Activated T-cell treated with anti-CD3 and anti-CD28 coated beads, Interleukin-2, amount 50 U/mL, for 24 hours (primary cell): Measurements from ENCODE around the gene CPNE5.

Source experiments
- DNase-seq: peaks from one replicate; pipeline ENCODE4 v3.0.0-alpha.2; 2020
- H3K27ac Mint-ChIP-seq: 2 replicates; pipeline ENCODE4 v1.8.0; 2020; ENCODE audit warnings: mild to moderate bottlenecking, mixed read lengths
- H3K27me3 Mint-ChIP-seq: 2 replicates; pipeline ENCODE4 v1.8.0; 2020; ENCODE audit warnings: mixed read lengths
- H3K36me3 Mint-ChIP-seq: 2 replicates; pipeline ENCODE4 v1.8.0; 2020; ENCODE audit warnings: low read depth, mixed read lengths
- H3K4me1 Mint-ChIP-seq: 2 replicates; pipeline ENCODE4 v1.8.0; 2020; ENCODE audit warnings: low read depth, mixed read lengths
- H3K4me3 Mint-ChIP-seq: 2 replicates; pipeline ENCODE4 v1.8.0; 2020; ENCODE audit warnings: mild to moderate bottlenecking, moderate library complexity, mixed read lengths
- H3K9me3 Mint-ChIP-seq: 2 replicates; pipeline ENCODE4 v1.8.0; 2020; ENCODE audit warnings: mixed read lengths

Gene CPNE5

GRCh38 chr6:36786055-36786675 lies 53.1 kb downstream of the CPNE5 start:
- no peaks in the 10 kb centered on the region for H3K36me3 Mint-ChIP-seq
- H3K27ac Mint-ChIP-seq: no peak overlapping the region
- no peak overlapping the region for H3K4me3 Mint-ChIP-seq
- H3K27me3 Mint-ChIP-seq: no peaks in the 10 kb centered on the region
- H3K4me1 Mint-ChIP-seq: peaks cover 7% of the 10 kb centered on the region
- no peak for DNase-seq
- no peaks in the 10 kb centered on the region for H3K9me3 Mint-ChIP-seq

- H3K36me3 Mint-ChIP-seq: no peaks in the 10 kb centered on the region
- peaks cover 7% of the 10 kb centered on the region for H3K4me1 Mint-ChIP-seq
- no peaks in the 10 kb centered on the region for H3K9me3 Mint-ChIP-seq
- H3K27me3 Mint-ChIP-seq: no peaks in the 10 kb centered on the region
- no peak for DNase-seq
- H3K27ac Mint-ChIP-seq: no peak overlapping the region
- H3K4me3 Mint-ChIP-seq: no peak overlapping the region
Observed at GRCh38 chr6:36784376-36784636, 54.9 kb downstream of the CPNE5 start.

- DNase-seq: no peak
- H3K27ac Mint-ChIP-seq: no peak overlapping the region
- no peaks in the 10 kb centered on the region for H3K9me3 Mint-ChIP-seq
- peaks cover 4% of the 10 kb centered on the region for H3K4me1 Mint-ChIP-seq
- H3K4me3 Mint-ChIP-seq: no peak overlapping the region
- H3K27me3 Mint-ChIP-seq: no peaks in the 10 kb centered on the region
- H3K36me3 Mint-ChIP-seq: no peaks in the 10 kb centered on the region
Observed at GRCh38 chr6:36783603-36784375, 55.5 kb downstream of the CPNE5 start.

- no peak overlapping the region for H3K27ac Mint-ChIP-seq
- H3K9me3 Mint-ChIP-seq: no peaks in the 10 kb centered on the region
- no peaks in the 10 kb centered on the region for H3K36me3 Mint-ChIP-seq
- peaks cover 1% of the 10 kb centered on the region for H3K4me1 Mint-ChIP-seq
- H3K4me3 Mint-ChIP-seq: no peak overlapping the region
- DNase-seq: no peak
- no peaks in the 10 kb centered on the region for H3K27me3 Mint-ChIP-seq
Observed at GRCh38 chr6:36781669-36782068, 57.6 kb downstream of the CPNE5 start.

GRCh38 chr6:36780442-36781177 lies 58.6 kb downstream of the CPNE5 start:
- Mint-ChIP-seq H3K4me1 (peaks cover 1% of the 10 kb centered on the region), H3K4me3 (no peak overlapping the region), H3K9me3 (no peaks in the 10 kb centered on the region), H3K36me3 (no peaks in the 10 kb centered on the region), H3K27ac (no peak overlapping the region), H3K27me3 (no peaks in the 10 kb centered on the region)
- DNase-seq: no peak

- Mint-ChIP-seq H3K27me3 (no peaks in the 10 kb centered on the region), H3K9me3 (no peaks in the 10 kb centered on the region)
Observed at GRCh38 chr6:36779227-36779626, 60.0 kb downstream of the CPNE5 start.

GRCh38 chr6:36777801-36778200 lies 61.4 kb downstream of the CPNE5 start:
- Mint-ChIP-seq H3K27ac (no peak overlapping the region), H3K36me3 (no peaks in the 10 kb centered on the region), H3K4me1 (peaks cover 1% of the 10 kb centered on the region), H3K9me3 (no peaks in the 10 kb centered on the region), H3K27me3 (no peaks in the 10 kb centered on the region), H3K4me3 (no peak overlapping the region)
- DNase-seq: no peak

More at GRCh38 chr6:36779227-36779626, 60.0 kb downstream of the CPNE5 start:
- H3K36me3 Mint-ChIP-seq: no peaks in the 10 kb centered on the region
- no peak for DNase-seq
- no peak overlapping the region for H3K4me3 Mint-ChIP-seq
- H3K4me1 Mint-ChIP-seq: peaks cover 1% of the 10 kb centered on the region
- no peak overlapping the region for H3K27ac Mint-ChIP-seq

- no peak for DNase-seq
- Mint-ChIP-seq H3K9me3 (no peaks in the 10 kb centered on the region), H3K4me3 (no peak overlapping the region), H3K4me1 (peaks cover under 1% of the 10 kb centered on the region), H3K36me3 (no peaks in the 10 kb centered on the region), H3K27ac (no peak overlapping the region), H3K27me3 (no peaks in the 10 kb centered on the region)
Observed at GRCh38 chr6:36776167-36776566, 63.1 kb downstream of the CPNE5 start.

- Mint-ChIP-seq H3K4me1 (peaks cover 19% of the 10 kb centered on the region), H3K9me3 (no peaks in the 10 kb centered on the region), H3K36me3 (no peaks in the 10 kb centered on the region), H3K27ac (no peak overlapping the region), H3K4me3 (no peak overlapping the region), H3K27me3 (no peaks in the 10 kb centered on the region)
- DNase-seq: no peak
Observed at GRCh38 chr6:36774331-36774730, 64.9 kb downstream of the CPNE5 start.

GRCh38 chr6:36772397-36772796 lies 66.8 kb downstream of the CPNE5 start:
- no peak for DNase-seq
- Mint-ChIP-seq H3K36me3 (no peaks in the 10 kb centered on the region), H3K4me1 (peaks cover 30% of the 10 kb centered on the region), H3K27ac (peak overlapping the region; percentile 22), H3K9me3 (no peaks in the 10 kb centered on the region), H3K4me3 (no peak overlapping the region), H3K27me3 (no peaks in the 10 kb centered on the region)

GRCh38 chr6:36771145-36771544 lies 68.1 kb downstream of the CPNE5 start:
- Mint-ChIP-seq H3K4me3 (no peak overlapping the region), H3K27ac (peak overlapping the region; percentile 92), H3K36me3 (no peaks in the 10 kb centered on the region), H3K4me1 (peaks cover 34% of the 10 kb centered on the region), H3K27me3 (no peaks in the 10 kb centered on the region), H3K9me3 (no peaks in the 10 kb centered on the region)
- DNase-seq: no peak

GRCh38 chr6:36769676-36770499 lies 69.4 kb downstream of the CPNE5 start:
- Mint-ChIP-seq H3K36me3 (no peaks in the 10 kb centered on the region), H3K4me1 (peaks cover 34% of the 10 kb centered on the region), H3K4me3 (peak overlapping the region; percentile 58), H3K27me3 (no peaks in the 10 kb centered on the region), H3K27ac (peak overlapping the region; percentile 92), H3K9me3 (no peaks in the 10 kb centered on the region)
- DNase-seq: peak; percentile 57

GRCh38 chr6:36769183-36769675 lies 70.0 kb downstream of the CPNE5 start:
- Mint-ChIP-seq H3K9me3 (no peaks in the 10 kb centered on the region), H3K4me3 (peak overlapping the region; percentile 58), H3K27ac (peak overlapping the region; percentile 92), H3K4me1 (peaks cover 34% of the 10 kb centered on the region), H3K27me3 (no peaks in the 10 kb centered on the region), H3K36me3 (no peaks in the 10 kb centered on the region)
- peak; percentile 59 for DNase-seq

- DNase-seq: no peak
- Mint-ChIP-seq H3K9me3 (no peaks in the 10 kb centered on the region), H3K27ac (no peak overlapping the region), H3K4me3 (no peak overlapping the region), H3K4me1 (peaks cover 34% of the 10 kb centered on the region), H3K27me3 (no peaks in the 10 kb centered on the region), H3K36me3 (no peaks in the 10 kb centered on the region)
Observed at GRCh38 chr6:36766399-36766945, 72.8 kb downstream of the CPNE5 start.
